Measurements from ENCODE around the gene ADH4.

Gene ADH4

DNA sequence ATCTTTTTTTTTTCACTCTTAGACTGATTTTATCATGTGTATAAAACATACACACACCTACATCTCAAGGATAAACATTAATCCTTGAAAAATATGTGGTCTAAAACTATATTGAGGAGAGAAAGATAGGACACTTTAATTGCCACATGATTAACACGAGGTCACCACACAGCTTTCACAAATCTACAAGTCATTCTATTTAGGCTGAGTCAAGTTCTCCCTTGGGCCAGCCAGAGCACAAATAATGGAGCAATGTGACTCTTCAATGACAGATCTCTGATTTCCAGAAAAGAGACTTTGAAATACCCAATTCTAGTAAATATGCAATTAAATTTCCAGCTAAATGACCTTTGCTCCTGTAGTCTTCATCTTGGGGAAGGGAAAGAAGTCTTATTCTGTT, 12.9 kb upstream of the ADH4 start:
- TF ChIP-seq, protein P1, sequence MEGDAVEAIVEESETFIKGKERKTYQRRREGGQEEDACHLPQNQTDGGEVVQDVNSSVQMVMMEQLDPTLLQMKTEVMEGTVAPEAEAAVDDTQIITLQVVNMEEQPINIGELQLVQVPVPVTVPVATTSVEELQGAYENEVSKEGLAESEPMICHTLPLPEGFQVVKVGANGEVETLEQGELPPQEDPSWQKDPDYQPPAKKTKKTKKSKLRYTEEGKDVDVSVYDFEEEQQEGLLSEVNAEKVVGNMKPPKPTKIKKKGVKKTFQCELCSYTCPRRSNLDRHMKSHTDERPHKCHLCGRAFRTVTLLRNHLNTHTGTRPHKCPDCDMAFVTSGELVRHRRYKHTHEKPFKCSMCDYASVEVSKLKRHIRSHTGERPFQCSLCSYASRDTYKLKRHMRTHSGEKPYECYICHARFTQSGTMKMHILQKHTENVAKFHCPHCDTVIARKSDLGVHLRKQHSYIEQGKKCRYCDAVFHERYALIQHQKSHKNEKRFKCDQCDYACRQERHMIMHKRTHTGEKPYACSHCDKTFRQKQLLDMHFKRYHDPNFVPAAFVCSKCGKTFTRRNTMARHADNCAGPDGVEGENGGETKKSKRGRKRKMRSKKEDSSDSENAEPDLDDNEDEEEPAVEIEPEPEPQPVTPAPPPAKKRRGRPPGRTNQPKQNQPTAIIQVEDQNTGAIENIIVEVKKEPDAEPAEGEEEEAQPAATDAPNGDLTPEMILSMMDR (IDR thresholded peaks at IDR 0.05; ENCODE audit: borderline replicate concordance, control extremely low read depth, extremely low read depth, insufficient read depth, missing control alignments) = no peak
- DNase-seq (ENCODE audit: low spot score) = no peak
- in situ Hi-C loops (cut with MboI; ENCODE audit: low sequenced_read_pairs, unreplicated experiment) = no loop called here

DNA sequence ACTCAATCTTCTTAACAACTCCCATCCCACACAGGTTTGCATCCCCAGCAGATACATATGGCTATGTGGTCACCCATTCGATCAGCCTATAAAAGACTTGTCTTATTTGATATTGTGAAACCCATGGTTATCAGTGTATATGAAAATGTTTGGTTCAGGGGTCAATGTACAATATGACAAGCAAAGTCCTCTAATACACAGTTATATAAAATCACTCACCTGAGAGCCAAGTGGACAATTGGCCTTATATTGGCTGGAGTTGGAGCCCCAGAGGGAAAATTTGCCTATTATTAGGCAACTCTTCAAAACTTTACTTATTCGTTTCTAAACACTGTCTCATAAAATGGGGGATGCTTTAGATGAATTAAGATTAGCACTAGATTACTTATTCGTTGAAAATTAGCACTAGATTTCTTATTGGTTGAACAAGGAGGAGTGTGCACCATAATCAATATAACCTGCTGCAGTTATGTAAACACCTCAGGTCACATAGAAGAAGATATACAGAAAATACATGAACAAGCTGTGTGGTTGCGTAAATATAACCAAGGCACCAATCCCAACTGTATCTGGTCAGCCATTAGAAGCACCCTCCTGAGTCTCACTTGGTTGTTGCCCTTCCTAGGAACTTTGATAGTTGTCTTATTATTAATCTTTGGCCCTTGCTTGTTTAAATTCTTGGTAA, 10.7 kb upstream of the ADH4 start:
- TF ChIP-seq, protein P1 (IDR thresholded peaks at IDR 0.05; ENCODE audit: borderline replicate concordance, control extremely low read depth, extremely low read depth, insufficient read depth, missing control alignments) = no peak
- in situ Hi-C loops (cut with MboI; ENCODE audit: low sequenced_read_pairs, unreplicated experiment) = no loop called here
- DNase-seq (ENCODE audit: low spot score) = no peak

DNA sequence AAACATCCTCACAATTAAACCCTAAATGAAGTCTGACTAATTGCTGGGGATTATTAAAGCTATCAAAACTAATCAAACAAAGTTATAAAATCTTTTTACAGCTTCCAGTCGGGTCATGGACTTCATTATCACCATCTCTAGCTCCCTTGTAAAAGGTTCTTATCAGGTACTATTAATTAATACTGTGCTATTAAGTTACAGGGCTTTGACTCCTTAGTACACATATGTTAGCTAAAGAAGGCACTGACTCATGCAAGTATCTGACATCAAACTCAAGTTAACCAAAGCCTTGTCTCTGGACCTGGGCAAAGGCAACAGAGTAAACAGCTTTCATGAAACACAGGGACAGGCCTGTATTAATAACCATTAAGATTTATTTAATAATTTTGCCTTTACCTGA, 7.9 kb upstream of the ADH4 start:
- TF ChIP-seq, protein P1 (IDR thresholded peaks at IDR 0.05; ENCODE audit: borderline replicate concordance, control extremely low read depth, extremely low read depth, insufficient read depth, missing control alignments) = no peak
- in situ Hi-C loops (cut with MboI; ENCODE audit: low sequenced_read_pairs, unreplicated experiment) = no loop called here
- DNase-seq (ENCODE audit: low spot score) = no peak

DNA sequence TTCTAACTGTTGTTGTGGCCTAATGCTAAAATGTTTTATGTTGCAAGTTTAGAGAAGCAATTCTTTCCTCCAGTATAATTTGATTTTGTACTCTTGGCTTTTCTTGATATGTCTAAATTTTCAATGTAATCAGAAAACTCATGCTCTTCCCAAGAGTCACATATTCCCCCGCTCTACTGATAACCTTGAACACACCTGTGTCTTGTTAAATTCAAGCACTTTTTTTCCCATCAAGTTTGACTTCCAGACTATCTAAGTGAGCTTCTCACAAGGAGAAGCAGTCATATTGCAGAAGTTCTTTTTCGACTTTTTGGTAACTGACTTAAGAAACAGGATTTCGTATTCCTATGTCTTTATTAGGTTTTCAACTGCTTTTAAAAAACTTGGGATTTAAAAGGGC, 7.4 kb upstream of the ADH4 start:
- in situ Hi-C loops (cut with MboI; ENCODE audit: low sequenced_read_pairs, unreplicated experiment) = no loop called here
- no peak for DNase-seq (ENCODE audit: low spot score)
- TF ChIP-seq, protein P1 (IDR thresholded peaks at IDR 0.05; ENCODE audit: borderline replicate concordance, control extremely low read depth, extremely low read depth, insufficient read depth, missing control alignments) = no peak

DNA sequence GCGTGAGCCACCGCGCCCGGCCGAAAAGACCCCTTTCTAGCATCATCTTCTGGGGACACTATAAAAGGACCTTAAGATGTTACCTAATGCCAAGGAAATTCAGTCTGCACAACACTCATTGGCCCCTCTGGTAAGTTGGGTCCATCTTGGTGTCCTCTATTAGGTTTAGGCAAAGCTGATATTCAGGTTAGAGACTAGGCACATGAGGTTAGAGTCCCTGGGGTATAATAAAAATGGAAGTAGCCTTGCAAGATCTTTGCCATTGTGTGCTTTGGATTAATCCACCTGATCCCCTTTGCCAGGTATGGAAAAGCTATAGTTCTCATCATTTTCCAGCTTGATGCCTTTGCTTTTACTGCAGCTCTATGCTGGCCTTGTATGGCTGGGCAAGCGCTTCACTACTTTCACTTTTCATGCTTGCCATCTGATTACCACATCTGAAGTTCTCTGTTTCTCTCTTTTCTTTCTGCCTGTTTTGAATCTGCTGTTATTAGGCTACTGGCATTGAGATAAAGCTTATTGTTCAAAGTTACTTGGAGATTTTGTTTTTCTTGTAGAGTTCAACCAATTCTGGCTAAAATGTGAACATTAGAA, 5.4 kb upstream of the ADH4 start:
- DNase-seq (ENCODE audit: low spot score) = no peak
- TF ChIP-seq, protein P1 (IDR thresholded peaks at IDR 0.05; ENCODE audit: borderline replicate concordance, control extremely low read depth, extremely low read depth, insufficient read depth, missing control alignments) = no peak
- in situ Hi-C loops (cut with MboI; ENCODE audit: low sequenced_read_pairs, unreplicated experiment) = no loop called here

DNA sequence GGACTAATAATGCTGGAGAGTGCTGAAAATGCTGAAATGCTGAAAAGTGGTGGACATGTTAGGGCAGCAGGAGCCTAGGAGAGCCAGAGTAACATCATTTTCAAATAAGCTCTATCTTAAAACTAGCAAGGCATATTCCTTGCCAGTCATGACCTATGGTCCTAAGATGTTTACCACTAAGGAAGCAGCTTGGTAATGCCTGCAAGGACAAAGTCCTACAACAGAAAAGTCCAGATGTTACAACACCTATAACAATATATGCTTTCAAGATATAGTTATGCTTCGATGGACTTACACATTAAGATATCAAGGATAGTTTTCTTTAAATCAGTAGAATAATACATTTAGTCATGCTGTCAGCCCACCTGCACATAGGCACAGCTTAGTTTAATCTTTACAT, 4.5 kb upstream of the ADH4 start:
- no peak for DNase-seq (ENCODE audit: low spot score)
- in situ Hi-C loops (cut with MboI; ENCODE audit: low sequenced_read_pairs, unreplicated experiment) = no loop called here

More for the DNA sequence above, 4.5 kb upstream of the ADH4 start:
- TF ChIP-seq, protein P1 (IDR thresholded peaks at IDR 0.05; ENCODE audit: borderline replicate concordance, control extremely low read depth, extremely low read depth, insufficient read depth, missing control alignments) = no peak

Measured in GM13976 (cell line).